Loucy (cell line): Measurements from ENCODE around the gene SLCO2A1.

Experiments used
- EZH2phosphoT487 ChIP-seq: fragments of 200-600 bp; IDR thresholded peaks from 2 replicates; pipeline ENCODE4 v1.6.1; 2018; ENCODE audit warnings: antibody characterized with exemption, mild to moderate bottlenecking, moderate library complexity, borderline replicate concordance
- TF ChIP-seq, protein P1 (sequence below): fragments of 200-600 bp; sonication (generic); conservative IDR thresholded peaks from 2 replicates; pipeline ENCODE4 v1.5.1; 2014; ENCODE audit warnings: mild to moderate bottlenecking, antibody characterized with exemption, low read length

DNA sequence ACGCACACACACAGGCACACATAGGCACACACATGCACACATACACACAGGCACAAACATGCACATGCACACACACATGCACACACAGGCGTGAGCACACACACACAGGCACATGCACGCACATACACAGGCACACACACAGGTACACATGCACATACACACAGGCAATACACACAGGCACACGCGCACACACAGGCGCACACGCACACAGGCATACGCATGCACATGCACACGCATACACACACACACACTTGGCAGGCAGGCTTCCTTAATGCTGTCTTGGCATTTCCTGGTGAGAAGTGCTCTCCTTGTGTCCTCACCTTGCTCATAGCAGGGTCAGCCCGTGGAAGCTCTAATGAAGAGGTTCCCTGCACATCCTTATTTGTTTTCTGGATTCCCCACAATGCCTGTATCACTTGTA lies 8.4 kb upstream of the SLCO2A1 start:
- TF ChIP-seq, protein P1, sequence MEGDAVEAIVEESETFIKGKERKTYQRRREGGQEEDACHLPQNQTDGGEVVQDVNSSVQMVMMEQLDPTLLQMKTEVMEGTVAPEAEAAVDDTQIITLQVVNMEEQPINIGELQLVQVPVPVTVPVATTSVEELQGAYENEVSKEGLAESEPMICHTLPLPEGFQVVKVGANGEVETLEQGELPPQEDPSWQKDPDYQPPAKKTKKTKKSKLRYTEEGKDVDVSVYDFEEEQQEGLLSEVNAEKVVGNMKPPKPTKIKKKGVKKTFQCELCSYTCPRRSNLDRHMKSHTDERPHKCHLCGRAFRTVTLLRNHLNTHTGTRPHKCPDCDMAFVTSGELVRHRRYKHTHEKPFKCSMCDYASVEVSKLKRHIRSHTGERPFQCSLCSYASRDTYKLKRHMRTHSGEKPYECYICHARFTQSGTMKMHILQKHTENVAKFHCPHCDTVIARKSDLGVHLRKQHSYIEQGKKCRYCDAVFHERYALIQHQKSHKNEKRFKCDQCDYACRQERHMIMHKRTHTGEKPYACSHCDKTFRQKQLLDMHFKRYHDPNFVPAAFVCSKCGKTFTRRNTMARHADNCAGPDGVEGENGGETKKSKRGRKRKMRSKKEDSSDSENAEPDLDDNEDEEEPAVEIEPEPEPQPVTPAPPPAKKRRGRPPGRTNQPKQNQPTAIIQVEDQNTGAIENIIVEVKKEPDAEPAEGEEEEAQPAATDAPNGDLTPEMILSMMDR: no peak
- no peak for TF ChIP-seq EZH2phosphoT487
